HEK293 (cell line): Measurements from ENCODE around the gene SPTAN1.

ENCODE experiments used
- CTCF ChIA-PET: fragments of 350-600 bp; formaldehyde crosslinking; extraction: SDS; loops from one replicate; lab custom pipeline; 2021; ENCODE audit warnings: antibody characterized with exemption; lab: Yijun Ruan, JAX
- POLR2A ChIA-PET: fragments of 300-600 bp; formaldehyde crosslinking; extraction: SDS; loops from one replicate; lab custom pipeline; 2020; ENCODE audit warnings: antibody characterized with exemption, inconsistent platforms; lab: Yijun Ruan, JAX
- H3K27ac ChIP-seq: fragments of 200-500 bp; sonication (Bioruptor generic); 2 replicates; pipeline ENCODE4 v1.5.1; 2014; ENCODE audit warnings: low read depth, low read length, control low read depth, inconsistent platforms; ENCODE audit errors: extremely low read depth
- H3K36me3 ChIP-seq, 2 experiments: fragments of 200-500 bp in 1 of 2; sonication (Bioruptor generic) in 1 of 2; 1 replicate in 1 of 2; 2 replicates in 1 of 2; pipeline ENCODE4 v1.5.1; 2014 to 2017; ENCODE audit warnings: inconsistent platforms in 2 of 2, low read length in 2 of 2; ENCODE audit not compliant: control insufficient read depth in 2 of 2, insufficient read depth in 1 of 2
- H3K4me1 ChIP-seq: fragments of 200-500 bp; sonication (Bioruptor generic); 2 replicates; pipeline ENCODE4 v1.5.1; 2014; ENCODE audit warnings: mild to moderate bottlenecking, low read length, inconsistent platforms; ENCODE audit not compliant: control insufficient read depth, insufficient read depth
- H3K4me3 ChIP-seq: 2 replicates; pipeline ENCODE4 v1.5.1; 2011; ENCODE audit warnings: low read depth, mild to moderate bottlenecking, control low read depth, low read length, moderate library complexity
- H3K9me3 ChIP-seq: fragments of 200-500 bp; sonication (Bioruptor generic); 2 replicates; pipeline ENCODE4 v1.5.1; 2014; ENCODE audit warnings: low read depth, low read length, inconsistent platforms; ENCODE audit not compliant: control insufficient read depth, insufficient read depth
- AEBP2 ChIP-seq: fragments of 450-650 bp; formaldehyde crosslinking; IDR thresholded peaks from 2 replicates; pipeline ENCODE4 v1.5.1; 2016; ENCODE audit warnings: missing biosample characterization, missing genetic modification characterization, borderline replicate concordance
- FEZF1 ChIP-seq: fragments of 450-650 bp; formaldehyde crosslinking; IDR thresholded peaks from 2 replicates; pipeline ENCODE4 v1.5.1; 2016; ENCODE audit warnings: missing biosample characterization, missing genetic modification characterization
- GLIS1 ChIP-seq: fragments of 450-650 bp; formaldehyde crosslinking; IDR thresholded peaks from 2 replicates; pipeline ENCODE4 v1.5.1; 2016; ENCODE audit warnings: missing biosample characterization, missing genetic modification characterization
- INSM2 ChIP-seq: fragments of 450-650 bp; formaldehyde crosslinking; IDR thresholded peaks from 2 replicates; pipeline ENCODE4 v1.5.1; 2016; ENCODE audit warnings: missing biosample characterization, missing genetic modification characterization
- KLF17 ChIP-seq: fragments of 450-650 bp; formaldehyde crosslinking; IDR thresholded peaks from 2 replicates; pipeline ENCODE4 v1.5.1; 2016; ENCODE audit warnings: missing biosample characterization, missing genetic modification characterization
- MZF1 ChIP-seq: fragments of 450-650 bp; formaldehyde crosslinking; IDR thresholded peaks from 2 replicates; pipeline ENCODE4 v1.5.1; 2017; ENCODE audit warnings: missing biosample characterization, missing genetic modification characterization, borderline replicate concordance
- PBX3 ChIP-seq: sonication (generic); formaldehyde crosslinking; IDR thresholded peaks from 2 replicates; pipeline ENCODE4 v1.8.1; 2022; ENCODE audit warnings: mild to moderate bottlenecking, moderate library complexity, missing genetic modification reagents
- PRDM4 ChIP-seq: fragments of 450-650 bp; formaldehyde crosslinking; IDR thresholded peaks from 2 replicates; pipeline ENCODE4 v1.5.1; 2017; ENCODE audit warnings: missing biosample characterization, missing genetic modification characterization
- SCRT2 ChIP-seq: fragments of 450-650 bp; formaldehyde crosslinking; IDR thresholded peaks from 2 replicates; pipeline ENCODE4 v1.5.1; 2016; ENCODE audit warnings: missing biosample characterization, missing genetic modification characterization
- SP7 ChIP-seq: fragments of 450-650 bp; formaldehyde crosslinking; IDR thresholded peaks from 2 replicates; pipeline ENCODE4 v1.5.1; 2016; ENCODE audit warnings: missing biosample characterization, missing genetic modification characterization
- TSHZ1 ChIP-seq: fragments of 450-650 bp; formaldehyde crosslinking; IDR thresholded peaks from 2 replicates; pipeline ENCODE4 v1.5.1; 2016; ENCODE audit warnings: missing biosample characterization, missing genetic modification characterization, borderline replicate concordance
- ZBTB20 ChIP-seq: fragments of 450-650 bp; formaldehyde crosslinking; IDR thresholded peaks from 2 replicates; pipeline ENCODE4 v1.5.1; 2016; ENCODE audit warnings: missing biosample characterization, missing genetic modification characterization
- ZBTB44 ChIP-seq: fragments of 450-650 bp; IDR thresholded peaks from 2 replicates; pipeline ENCODE4 v1.5.1; 2018; ENCODE audit warnings: missing biosample characterization, mild to moderate bottlenecking, missing genetic modification characterization
- ZFHX2 ChIP-seq: fragments of 450-650 bp; formaldehyde crosslinking; conservative IDR thresholded peaks from 2 replicates; pipeline ENCODE4 v1.5.1; 2016; ENCODE audit warnings: missing biosample characterization, missing genetic modification characterization
- ZNF10 ChIP-seq: fragments of 450-650 bp; formaldehyde crosslinking; IDR thresholded peaks from 2 replicates; pipeline ENCODE4 v1.5.1; 2017; ENCODE audit warnings: missing biosample characterization, missing genetic modification characterization
- ZNF138 ChIP-seq: fragments of 450-650 bp; formaldehyde crosslinking; IDR thresholded peaks from 2 replicates; pipeline ENCODE4 v1.5.1; 2016; ENCODE audit warnings: missing biosample characterization, missing genetic modification characterization, borderline replicate concordance
- ZNF175 ChIP-seq: fragments of 450-650 bp; formaldehyde crosslinking; IDR thresholded peaks from 2 replicates; pipeline ENCODE4 v1.5.1; 2016; ENCODE audit warnings: missing biosample characterization, missing genetic modification characterization
- ZNF302 ChIP-seq: fragments of 450-650 bp; formaldehyde crosslinking; IDR thresholded peaks from 2 replicates; pipeline ENCODE4 v1.5.1; 2016; ENCODE audit warnings: missing biosample characterization, missing genetic modification characterization, low read depth
- ZNF37A ChIP-seq: fragments of 450-650 bp; IDR thresholded peaks from 2 replicates; pipeline ENCODE4 v1.5.1; 2018; ENCODE audit warnings: missing biosample characterization, missing genetic modification characterization
- ZNF404 ChIP-seq: fragments of 450-650 bp; formaldehyde crosslinking; IDR thresholded peaks from 2 replicates; pipeline ENCODE4 v1.5.1; 2017; ENCODE audit warnings: missing biosample characterization, missing genetic modification characterization
- ZNF48 ChIP-seq: fragments of 450-650 bp; formaldehyde crosslinking; IDR thresholded peaks from 2 replicates; pipeline ENCODE4 v1.5.1; 2016; ENCODE audit warnings: missing biosample characterization, missing genetic modification characterization
- ZNF776 ChIP-seq: fragments of 450-650 bp; formaldehyde crosslinking; IDR thresholded peaks from 2 replicates; pipeline ENCODE4 v1.5.0; 2017; ENCODE audit warnings: missing biosample characterization, missing genetic modification characterization, borderline replicate concordance
- ZNF791 ChIP-seq: fragments of 450-650 bp; formaldehyde crosslinking; IDR thresholded peaks from 2 replicates; pipeline ENCODE4 v1.5.1; 2016; ENCODE audit warnings: missing biosample characterization, missing genetic modification characterization
- ZNF830 ChIP-seq: fragments of 450-650 bp; IDR thresholded peaks from 2 replicates; pipeline ENCODE4 v1.5.0; 2018; ENCODE audit warnings: missing biosample characterization, missing genetic modification characterization, low read depth, mild to moderate bottlenecking, moderate library complexity

SPTAN1 gene

GRCh38 chr9:128553728-128554127 lies 1.3 kb downstream of the SPTAN1 start (continued):
- TF ChIP-seq TSHZ1 (tag by site-specific recombination) (no peak), SCRT2 (tag by site-specific recombination) (no peak), ZNF138 (tag by site-specific recombination) (no peak), ZNF404 (no peak), PRDM4 (tag by site-specific recombination) (no peak), ZNF776 (tag by site-specific recombination) (no peak), PBX3 (no peak), ZNF830 (tag by site-specific recombination) (no peak), ZNF10 (no peak), MZF1 (tag by site-specific recombination) (no peak), ZNF48 (no peak), ZNF791 (no peak), ZNF302 (no peak), ZNF175 (tag by site-specific recombination) (no peak), ZNF37A (no peak), ZBTB20 (tag by site-specific recombination) (no peak)
- TF ChIP-seq, all 188 proteins: peak for 0

- no peaks in the 10 kb centered on the region for H3K36me3 ChIP-seq
- CTCF ChIA-PET = interaction anchor here (2.5 kb wide), 1 partner anchor 116 kb away, joined by 12 read pairs; no protein-coding TSS in a partner anchor
- H3K27ac ChIP-seq = no peak overlapping the region
- POLR2A ChIA-PET = interaction anchor here (0.8 to 3.0 kb wide), 5 partner anchors 11 to 49 kb away, joined by 3 to 20 read pairs (median 5); partner anchors contain the start of gene GLE1
- H3K4me3 ChIP-seq = peak overlapping the region; percentile 14
- no peaks in the 10 kb centered on the region for H3K9me3 ChIP-seq
- H3K4me1 ChIP-seq = peaks cover 20% of the 10 kb centered on the region
- TF ChIP-seq ZBTB44 (tag by site-specific recombination) (peak; percentile 97), SP7 (peak; percentile 43), KLF17 (no peak), ZFHX2 (tag by site-specific recombination) (peak; percentile 68), AEBP2 (no peak), INSM2 (tag by site-specific recombination) (peak; percentile 97), FEZF1 (tag by site-specific recombination) (peak; percentile 72), SCRT2 (tag by site-specific recombination) (peak; percentile 97), ZNF37A (no peak), GLIS1 (tag by site-specific recombination) (peak; percentile 68)
These were observed 1.9 kb downstream of the SPTAN1 start for GRCh38 chr9:128554155-128554862.
